ENCODE data around the gene OLR1.

GRCh38 chr12:10218021-10218420 lies 46.1 kb upstream of the OLR1 start:
- no peak for TF ChIP-seq CTCF (conservative IDR thresholded peaks at IDR 0.05; ENCODE audit: low read length)
- TF ChIP-seq EZH2phosphoT487 (IDR thresholded peaks at IDR 0.05; ENCODE audit: borderline replicate concordance, low read depth, low read length) = no peak
